ENCODE results near the gene ANKRD28.
A peak's percentile ranks its signal among the peaks of the same experiment; 100 is the strongest.

The ANKRD28 gene

GRCh38 chr3:15667484-15667883, 130.3 kb downstream of the ANKRD28 start:
- no peak for DNase-seq (ENCODE audit: low read depth in 4 of 4, low spot score in 1 of 4)

- DNase-seq (ENCODE audit: low read depth in 4 of 4, low spot score in 1 of 4): no peak
Measured at GRCh38 chr3:15666277-15666676, 131.5 kb downstream of the ANKRD28 start.

GRCh38 chr3:15665510-15666150, 132.1 kb downstream of the ANKRD28 start:
- DNase-seq (ENCODE audit: low read depth in 4 of 4, low spot score in 1 of 4): no peak

- no peak for DNase-seq (ENCODE audit: low read depth in 4 of 4, low spot score in 1 of 4)
Measured at GRCh38 chr3:15664144-15664543, 133.6 kb downstream of the ANKRD28 start.

GRCh38 chr3:15660055-15660935, 137.5 kb downstream of the ANKRD28 start:
- no peak for DNase-seq (ENCODE audit: low read depth in 4 of 4, low spot score in 1 of 4)

- DNase-seq (ENCODE audit: low read depth in 4 of 4, low spot score in 1 of 4): no peak
Measured at GRCh38 chr3:15659254-15659975, 138.4 kb downstream of the ANKRD28 start.

- no peak for DNase-seq (ENCODE audit: low read depth in 4 of 4, low spot score in 1 of 4)
Measured at GRCh38 chr3:15657016-15657415, 140.8 kb downstream of the ANKRD28 start.

- DNase-seq (ENCODE audit: low read depth in 4 of 4, low spot score in 1 of 4): no peak
Measured at GRCh38 chr3:15656342-15656741, 141.4 kb downstream of the ANKRD28 start.

- DNase-seq (ENCODE audit: low read depth in 4 of 4, low spot score in 1 of 4): no peak
Measured at GRCh38 chr3:15654891-15655290, 142.9 kb downstream of the ANKRD28 start.

GRCh38 chr3:15654127-15654526, 143.7 kb downstream of the ANKRD28 start:
- DNase-seq (ENCODE audit: low read depth in 4 of 4, low spot score in 1 of 4): no peak

- no peak for DNase-seq (ENCODE audit: low read depth in 4 of 4, low spot score in 1 of 4)
Measured at GRCh38 chr3:15653321-15653720, 144.5 kb downstream of the ANKRD28 start.

GRCh38 chr3:15651396-15651795, 146.4 kb downstream of the ANKRD28 start:
- no peak for DNase-seq (ENCODE audit: low read depth in 4 of 4, low spot score in 1 of 4)

- DNase-seq (ENCODE audit: low read depth in 4 of 4, low spot score in 1 of 4): no peak
Measured at GRCh38 chr3:15649858-15650257, 147.9 kb downstream of the ANKRD28 start.

- DNase-seq (ENCODE audit: low read depth in 4 of 4, low spot score in 1 of 4): no peak
Measured at GRCh38 chr3:15649341-15649740, 148.4 kb downstream of the ANKRD28 start.

GRCh38 chr3:15647611-15648167, 150.1 kb downstream of the ANKRD28 start:
- peak in 1 of 4 experiments; percentile 43 for DNase-seq (ENCODE audit: low read depth in 4 of 4, low spot score in 1 of 4)

GRCh38 chr3:15646851-15647511, 150.8 kb downstream of the ANKRD28 start:
- DNase-seq (ENCODE audit: low read depth in 4 of 4, low spot score in 1 of 4): no peak

GRCh38 chr3:15645740-15646501, 151.9 kb downstream of the ANKRD28 start:
- no peak for DNase-seq (ENCODE audit: low read depth in 4 of 4, low spot score in 1 of 4)

- no peak for DNase-seq (ENCODE audit: low read depth in 4 of 4, low spot score in 1 of 4)
Measured at GRCh38 chr3:15645246-15645645, 152.5 kb downstream of the ANKRD28 start.

- DNase-seq (ENCODE audit: low read depth in 4 of 4, low spot score in 1 of 4): no peak
Measured at GRCh38 chr3:15638891-15639262, 158.9 kb downstream of the ANKRD28 start.

- no peak for DNase-seq (ENCODE audit: low read depth in 4 of 4, low spot score in 1 of 4)
Measured at GRCh38 chr3:15638193-15638890, 159.4 kb downstream of the ANKRD28 start.

All from stimulated activated CD4-positive, alpha-beta T cell treated with anti-CD3 and anti-CD28 coated beads, Interleukin-1b, Interleukin-23, amount 100 ng/mL, for 24 hours (primary cell).